H9 (cell line): ENCODE measurements around the gene ZNF280A. TPM values are rescaled to one million over a fixed set of nuclear protein-coding genes. Genes with fewer than 3 reads are reported as not detected.
A peak's percentile ranks its signal among the peaks of the same experiment; 100 is the strongest.

Experiments
- DNase-seq: peaks from one replicate; pipeline ENCODE4 v3.0.0-alpha.2; 2017
- H2AFZ ChIP-seq: one replicate; pipeline ENCODE4 v1.6.1; 2013; ENCODE audit warnings: mild to moderate bottlenecking, low read length, control low read depth, moderate library complexity
- H2AK5ac ChIP-seq: 2 replicates; pipeline ENCODE4 v1.6.1; 2013; ENCODE audit warnings: low read length, control low read depth, mixed read lengths; ENCODE audit not compliant: insufficient read length
- H2BK120ac ChIP-seq: one replicate; pipeline ENCODE4 v1.6.1; 2013; ENCODE audit warnings: low read depth, mild to moderate bottlenecking, low read length, control low read depth, inconsistent platforms; ENCODE audit not compliant: poor library complexity, severe bottlenecking
- H2BK12ac ChIP-seq: 2 replicates; pipeline ENCODE4 v1.6.1; 2013; ENCODE audit warnings: low read length, control low read depth, mixed read lengths, low read depth; ENCODE audit not compliant: insufficient read length
- H2BK15ac ChIP-seq: 2 replicates; pipeline ENCODE4 v1.6.1; 2013; ENCODE audit warnings: low read depth, low read length, control low read depth
- H2BK20ac ChIP-seq: one replicate; pipeline ENCODE4 v1.6.1; 2013; ENCODE audit warnings: low read depth, mild to moderate bottlenecking, low read length, control low read depth, inconsistent platforms; ENCODE audit not compliant: poor library complexity, severe bottlenecking
- H2BK5ac ChIP-seq: 2 replicates; pipeline ENCODE4 v1.6.1; 2013; ENCODE audit warnings: low read length, control low read depth, mixed read lengths; ENCODE audit not compliant: insufficient read length
- H3K14ac ChIP-seq: 2 replicates; pipeline ENCODE4 v1.6.1; 2013; ENCODE audit warnings: low read length, control low read depth; ENCODE audit not compliant: insufficient read depth
- H3K18ac ChIP-seq: 2 replicates; pipeline ENCODE4 v1.6.1; 2013; ENCODE audit warnings: low read depth, mild to moderate bottlenecking, mixed read lengths, low read length, control low read depth; ENCODE audit not compliant: insufficient read length
- H3K23ac ChIP-seq: 2 replicates; pipeline ENCODE4 v1.6.1; 2013; ENCODE audit warnings: low read length, control low read depth, mixed read lengths, low read depth; ENCODE audit not compliant: insufficient read length
- H3K23me2 ChIP-seq: 2 replicates; pipeline ENCODE4 v1.6.1; 2013; ENCODE audit warnings: low read depth, mild to moderate bottlenecking, mixed read lengths, low read length, control low read depth; ENCODE audit not compliant: insufficient read length, poor library complexity, severe bottlenecking
- H3K27ac ChIP-seq: 2 replicates; pipeline ENCODE4 v1.5.1; 2013; ENCODE audit warnings: low read length, control low read depth, mixed read lengths, low read depth; ENCODE audit not compliant: insufficient read length
- H3K27me3 ChIP-seq: 2 replicates; pipeline ENCODE4 v1.6.1; 2013; ENCODE audit warnings: low read length, control low read depth, inconsistent platforms; ENCODE audit not compliant: insufficient read depth
- H3K4ac ChIP-seq: 2 replicates; pipeline ENCODE4 v1.6.1; 2013; ENCODE audit warnings: low read depth, mild to moderate bottlenecking, control low read depth, inconsistent platforms, low read length, moderate library complexity
- H3K4me1 ChIP-seq: 2 replicates; pipeline ENCODE4 v1.6.1; 2013; ENCODE audit warnings: low read length, control low read depth, inconsistent platforms; ENCODE audit not compliant: insufficient read depth
- H3K4me2 ChIP-seq: 2 replicates; pipeline ENCODE4 v1.6.1; 2013; ENCODE audit warnings: low read length, control low read depth, mixed read lengths; ENCODE audit not compliant: insufficient read length, insufficient read depth
- H3K56ac ChIP-seq: 2 replicates; pipeline ENCODE4 v1.6.1; 2013; ENCODE audit warnings: low read depth, mild to moderate bottlenecking, mixed read lengths, low read length, control low read depth; ENCODE audit not compliant: insufficient read length
- H3K79me1 ChIP-seq: 2 replicates; pipeline ENCODE4 v1.6.1; 2013; ENCODE audit warnings: low read depth, mild to moderate bottlenecking, moderate library complexity, low read length, control low read depth, inconsistent platforms; ENCODE audit not compliant: insufficient read depth, poor library complexity, severe bottlenecking
- H3K79me2 ChIP-seq: 2 replicates; pipeline ENCODE4 v1.6.1; 2013; ENCODE audit warnings: low read length, control low read depth, inconsistent platforms; ENCODE audit not compliant: insufficient read depth
- H3K9ac ChIP-seq: 2 replicates; pipeline ENCODE4 v1.6.1; 2013; ENCODE audit warnings: low read length, control low read depth, mixed read lengths; ENCODE audit not compliant: insufficient read length; ENCODE audit errors: extremely low read depth
- H3K9me3 ChIP-seq: one replicate; pipeline ENCODE4 v1.6.1; 2013; ENCODE audit warnings: low read depth, low read length, inconsistent platforms; ENCODE audit not compliant: control insufficient read depth
- H3T11ph ChIP-seq: one replicate; pipeline ENCODE4 v1.6.1; 2013; ENCODE audit warnings: mild to moderate bottlenecking, low read length, control low read depth, inconsistent platforms
- H4K20me1 ChIP-seq: one replicate; pipeline ENCODE4 v1.6.1; 2013; ENCODE audit not compliant: control insufficient read depth, insufficient read length, insufficient read depth
- H4K5ac ChIP-seq: 2 replicates; pipeline ENCODE4 v1.6.1; 2013; ENCODE audit warnings: low read depth, mild to moderate bottlenecking, mixed read lengths, low read length, control low read depth; ENCODE audit not compliant: insufficient read length
- H4K8ac ChIP-seq: replicated peaks from 2 replicates; pipeline ENCODE4 v1.6.1; 2013; ENCODE audit warnings: low read length, control low read depth, mixed read lengths, low read depth; ENCODE audit not compliant: insufficient read length
- H4K91ac ChIP-seq: 2 replicates; pipeline ENCODE4 v1.6.1; 2013; ENCODE audit warnings: low read depth, mild to moderate bottlenecking, moderate library complexity, mixed read lengths, low read length, control low read depth; ENCODE audit not compliant: insufficient read length
- H3K27ac Mint-ChIP-seq, 3 experiments: 2 replicates in 2 of 3; 3 replicates in 1 of 3; pipeline ENCODE4 v1.8.0; 2020 to 2021; ENCODE audit warnings: mixed read lengths in 3 of 3, mild to moderate bottlenecking in 1 of 3, moderate library complexity in 1 of 3
- H3K27me3 Mint-ChIP-seq: 2 replicates; pipeline ENCODE4 v1.8.0; 2021; ENCODE audit warnings: low read depth, mild to moderate bottlenecking, moderate library complexity, mixed read lengths
- H3K36me3 Mint-ChIP-seq, 3 experiments: 2 replicates in 2 of 3; 3 replicates in 1 of 3; pipeline ENCODE4 v1.8.0; 2020 to 2021; ENCODE audit warnings: low read depth in 3 of 3, mixed read lengths in 3 of 3; ENCODE audit not compliant: insufficient read depth in 1 of 3
- H3K4me1 Mint-ChIP-seq, 2 experiments: 2 replicates each; pipeline ENCODE4 v1.8.0; 2020; ENCODE audit warnings: mixed read lengths in 2 of 2
- H3K4me3 Mint-ChIP-seq, 2 experiments: 2 replicates in 1 of 2; 3 replicates in 1 of 2; pipeline ENCODE4 v1.8.0; 2020 to 2021; ENCODE audit warnings: mild to moderate bottlenecking in 2 of 2, mixed read lengths in 2 of 2, moderate library complexity in 1 of 2
- H3K9me3 Mint-ChIP-seq, 2 experiments: 2 replicates in 1 of 2; 3 replicates in 1 of 2; pipeline ENCODE4 v1.8.0; 2020; ENCODE audit warnings: mild to moderate bottlenecking in 2 of 2, mixed read lengths in 2 of 2, moderate library complexity in 1 of 2
- WGBS: extraction: QIAGEN DNeasy Blood & Tissue Kit; methylation state at CpG from one replicate; pipeline ENCODE4 v1.1.7; 2013; ENCODE audit warnings: missing lambda C conversion rate, low lambda C conversion rate, mixed read lengths; ENCODE audit not compliant: insufficient read length; ENCODE audit errors: extremely low coverage; 5-methylcytosine and 5-hydroxymethylcytosine counted together
- total RNA-seq: library from RNA; stranded (reverse); gene quantifications from 2 replicates; pipeline ENCODE4 v1.2.1, GENCODE V29; 2021
- TF ChIP-seq, protein P1 (sequence below): fragments of 200-600 bp; sonication (generic); conservative IDR thresholded peaks from 3 replicates; pipeline ENCODE4 v1.8.0; 2021; ENCODE audit warnings: antibody characterized with exemption, mild to moderate bottlenecking

The ZNF280A gene
- total RNA-seq, 1 experiment from 2014 or later, result 0.13 TPM

GRCh38 chr22:22558972-22559603, 39.0 kb upstream of the ZNF280A start, which contains the start of gene PRAME:
TSS of gene PRAME (minus strand) at chr22:22559265. CDS start at chr22:22556832, 2,433 bp downstream.
- no peaks in the 10 kb centered on the region for H3K4me1 ChIP-seq
- H2BK12ac ChIP-seq, result no peak within 1 kb of the TSS
- H3K27ac ChIP-seq, result no peak within 1 kb of the TSS
- no peaks in the 10 kb centered on the region for H4K20me1 ChIP-seq
- no peaks in the 10 kb centered on the region for H3K9me3 ChIP-seq
- no peak within 1 kb of the TSS for H3K56ac ChIP-seq
- no peak within 1 kb of the TSS for H2AFZ ChIP-seq
- H3K23me2 ChIP-seq, result no peaks in the 10 kb centered on the region
- H3K79me1 ChIP-seq, result no peaks in the 10 kb centered on the region
- Mint-ChIP-seq H3K4me3 (no peak within 1 kb of the TSS), H3K27ac (no peak within 1 kb of the TSS), H3K36me3 (peaks cover 0 to 7% (median 4%) of the 10 kb centered on the region in 3 experiments; a peak in 4 of 7 replicates), H3K27me3 (peaks cover 84% of the 10 kb centered on the region), H3K4me1 (no peaks in the 10 kb centered on the region), H3K9me3 (peaks cover 11 to 21% of the 10 kb centered on the region in 2 experiments)
- H3K18ac ChIP-seq, result no peak within 1 kb of the TSS
- no peak within 1 kb of the TSS for H3K23ac ChIP-seq
- H3K4ac ChIP-seq, result no peak within 1 kb of the TSS
- H2BK5ac ChIP-seq, result no peak within 1 kb of the TSS
- no peak within 1 kb of the TSS for H4K8ac ChIP-seq
- WGBS, result no CpG with 5 or more reads among the region's 32 CpGs
- TF ChIP-seq, protein P1, sequence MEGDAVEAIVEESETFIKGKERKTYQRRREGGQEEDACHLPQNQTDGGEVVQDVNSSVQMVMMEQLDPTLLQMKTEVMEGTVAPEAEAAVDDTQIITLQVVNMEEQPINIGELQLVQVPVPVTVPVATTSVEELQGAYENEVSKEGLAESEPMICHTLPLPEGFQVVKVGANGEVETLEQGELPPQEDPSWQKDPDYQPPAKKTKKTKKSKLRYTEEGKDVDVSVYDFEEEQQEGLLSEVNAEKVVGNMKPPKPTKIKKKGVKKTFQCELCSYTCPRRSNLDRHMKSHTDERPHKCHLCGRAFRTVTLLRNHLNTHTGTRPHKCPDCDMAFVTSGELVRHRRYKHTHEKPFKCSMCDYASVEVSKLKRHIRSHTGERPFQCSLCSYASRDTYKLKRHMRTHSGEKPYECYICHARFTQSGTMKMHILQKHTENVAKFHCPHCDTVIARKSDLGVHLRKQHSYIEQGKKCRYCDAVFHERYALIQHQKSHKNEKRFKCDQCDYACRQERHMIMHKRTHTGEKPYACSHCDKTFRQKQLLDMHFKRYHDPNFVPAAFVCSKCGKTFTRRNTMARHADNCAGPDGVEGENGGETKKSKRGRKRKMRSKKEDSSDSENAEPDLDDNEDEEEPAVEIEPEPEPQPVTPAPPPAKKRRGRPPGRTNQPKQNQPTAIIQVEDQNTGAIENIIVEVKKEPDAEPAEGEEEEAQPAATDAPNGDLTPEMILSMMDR, result peak; percentile 96
- no peak within 1 kb of the TSS for H3K9ac ChIP-seq
- H3K27me3 ChIP-seq, result peaks cover 12% of the 10 kb centered on the region; the same call in 1 of the 2 replicates
- H4K5ac ChIP-seq, result no peak within 1 kb of the TSS
- no peak within 1 kb of the TSS for H2AK5ac ChIP-seq
- no peak within 1 kb of the TSS for H2BK20ac ChIP-seq
- H3K4me2 ChIP-seq, result no peak within 1 kb of the TSS
- peak; percentile 86 for DNase-seq
- no peak within 1 kb of the TSS for H2BK120ac ChIP-seq
- H4K91ac ChIP-seq, result no peak within 1 kb of the TSS
- H3T11ph ChIP-seq, result no peak within 1 kb of the TSS
- H3K14ac ChIP-seq, result no peak within 1 kb of the TSS
- H3K79me2 ChIP-seq, result no peaks in the 10 kb centered on the region
- H2BK15ac ChIP-seq, result no peak within 1 kb of the TSS
